ENCODE data around the gene POU3F2.

POU3F2 gene

DNA sequence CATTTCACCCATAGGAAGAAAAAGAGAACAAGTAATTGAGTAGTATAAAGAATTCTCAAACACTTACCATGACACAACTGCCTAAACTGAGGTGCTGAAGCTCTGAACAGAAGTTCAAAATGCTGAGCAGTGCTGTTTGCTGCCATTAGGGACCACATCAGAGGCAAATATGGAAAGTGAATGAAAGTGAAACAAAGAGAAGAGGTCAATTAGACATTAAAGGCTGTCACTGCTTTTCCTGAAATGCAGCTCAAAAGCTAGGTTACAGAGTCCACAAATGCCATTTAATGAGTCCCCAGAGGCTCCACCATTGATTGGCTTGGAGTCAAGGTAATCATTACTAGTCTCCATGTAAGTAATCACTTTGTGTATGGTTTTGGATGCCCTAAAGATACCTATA is 46.1 kb downstream of the POU3F2 start:
- H3F3A ChIP-seq (ENCODE audit: low read depth), result no peaks in the 10 kb centered on the region
- peaks cover 3% of the 10 kb centered on the region for H3K4me1 ChIP-seq (ENCODE audit: insufficient read depth, low read length, poor library complexity, severe bottlenecking)
- no peaks in the 10 kb centered on the region for H3K27me3 ChIP-seq (ENCODE audit: insufficient read depth, low read length, poor library complexity, severe bottlenecking)
- no peak overlapping the region for H2AFZ ChIP-seq (ENCODE audit: low read length)
- no peaks in the 10 kb centered on the region for H4K20me1 ChIP-seq (ENCODE audit: insufficient read depth, low read length, poor library complexity, severe bottlenecking)
- H3K9me2 ChIP-seq (replicated peaks; ENCODE audit: low read depth, low read length), result no peaks in the 10 kb centered on the region
- no peaks in the 10 kb centered on the region for H3K9me3 ChIP-seq (ENCODE audit: insufficient read depth, low read depth, low read length)
- H3K9ac ChIP-seq (ENCODE audit: low read depth, low read length, poor library complexity, severe bottlenecking), result no peak overlapping the region
- no peak overlapping the region for H3K4me3 ChIP-seq (ENCODE audit: low read length, poor library complexity, severe bottlenecking)
- H3K4me2 ChIP-seq (ENCODE audit: low read depth, low read length, poor library complexity, severe bottlenecking), result peak overlapping the region; percentile 11
- TF ChIP-seq EZH2phosphoT487 (IDR thresholded peaks at IDR 0.05; ENCODE audit: borderline replicate concordance), result no peak
- TF ChIP-seq, protein P1, sequence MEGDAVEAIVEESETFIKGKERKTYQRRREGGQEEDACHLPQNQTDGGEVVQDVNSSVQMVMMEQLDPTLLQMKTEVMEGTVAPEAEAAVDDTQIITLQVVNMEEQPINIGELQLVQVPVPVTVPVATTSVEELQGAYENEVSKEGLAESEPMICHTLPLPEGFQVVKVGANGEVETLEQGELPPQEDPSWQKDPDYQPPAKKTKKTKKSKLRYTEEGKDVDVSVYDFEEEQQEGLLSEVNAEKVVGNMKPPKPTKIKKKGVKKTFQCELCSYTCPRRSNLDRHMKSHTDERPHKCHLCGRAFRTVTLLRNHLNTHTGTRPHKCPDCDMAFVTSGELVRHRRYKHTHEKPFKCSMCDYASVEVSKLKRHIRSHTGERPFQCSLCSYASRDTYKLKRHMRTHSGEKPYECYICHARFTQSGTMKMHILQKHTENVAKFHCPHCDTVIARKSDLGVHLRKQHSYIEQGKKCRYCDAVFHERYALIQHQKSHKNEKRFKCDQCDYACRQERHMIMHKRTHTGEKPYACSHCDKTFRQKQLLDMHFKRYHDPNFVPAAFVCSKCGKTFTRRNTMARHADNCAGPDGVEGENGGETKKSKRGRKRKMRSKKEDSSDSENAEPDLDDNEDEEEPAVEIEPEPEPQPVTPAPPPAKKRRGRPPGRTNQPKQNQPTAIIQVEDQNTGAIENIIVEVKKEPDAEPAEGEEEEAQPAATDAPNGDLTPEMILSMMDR (conservative IDR thresholded peaks at IDR 0.05; ENCODE audit: low read length), result no peak
- no peaks in the 10 kb centered on the region for H3K36me3 ChIP-seq (ENCODE audit: insufficient read depth, low read length)
- H3K79me2 ChIP-seq (ENCODE audit: insufficient read depth, low read length), result no peaks in the 10 kb centered on the region

GRCh38 chr6:98885330-98885729 is 51.0 kb downstream of the POU3F2 start:
- H3K27me3 ChIP-seq (ENCODE audit: insufficient read depth, low read length, poor library complexity, severe bottlenecking), result no peaks in the 10 kb centered on the region
- H2AFZ ChIP-seq (ENCODE audit: low read length), result no peak overlapping the region
- H4K20me1 ChIP-seq (ENCODE audit: insufficient read depth, low read length, poor library complexity, severe bottlenecking), result no peaks in the 10 kb centered on the region
- H3K36me3 ChIP-seq (ENCODE audit: insufficient read depth, low read length), result no peaks in the 10 kb centered on the region; the same call in 1 of the 2 replicates
- peaks cover 3% of the 10 kb centered on the region for H3K4me1 ChIP-seq (ENCODE audit: insufficient read depth, low read length, poor library complexity, severe bottlenecking)
- no peaks in the 10 kb centered on the region for H3F3A ChIP-seq (ENCODE audit: low read depth)
- no peak for TF ChIP-seq EZH2phosphoT487 (IDR thresholded peaks at IDR 0.05; ENCODE audit: borderline replicate concordance)
- TF ChIP-seq, protein P1 (conservative IDR thresholded peaks at IDR 0.05; ENCODE audit: low read length), result no peak
- no peak overlapping the region for H3K4me3 ChIP-seq (ENCODE audit: low read length, poor library complexity, severe bottlenecking)
- H3K9me3 ChIP-seq (ENCODE audit: insufficient read depth, low read depth, low read length), result no peaks in the 10 kb centered on the region
- H3K9ac ChIP-seq (ENCODE audit: low read depth, low read length, poor library complexity, severe bottlenecking), result no peak overlapping the region
- no peaks in the 10 kb centered on the region for H3K9me2 ChIP-seq (replicated peaks; ENCODE audit: low read depth, low read length)
- H3K79me2 ChIP-seq (ENCODE audit: insufficient read depth, low read length), result no peaks in the 10 kb centered on the region
- no peak overlapping the region for H3K4me2 ChIP-seq (ENCODE audit: low read depth, low read length, poor library complexity, severe bottlenecking)

- TF ChIP-seq, protein P1 (conservative IDR thresholded peaks at IDR 0.05; ENCODE audit: low read length), result no peak
- no peak for TF ChIP-seq EZH2phosphoT487 (IDR thresholded peaks at IDR 0.05; ENCODE audit: borderline replicate concordance)
- Histone ChIP-seq H2AFZ (ENCODE audit: low read length) (no peak overlapping the region), H3K4me2 (ENCODE audit: low read depth, low read length, poor library complexity, severe bottlenecking) (no peak overlapping the region), H3K9me3 (ENCODE audit: insufficient read depth, low read depth, low read length) (no peaks in the 10 kb centered on the region), H3F3A (ENCODE audit: low read depth) (no peaks in the 10 kb centered on the region), H3K4me1 (ENCODE audit: insufficient read depth, low read length, poor library complexity, severe bottlenecking) (no peaks in the 10 kb centered on the region), H4K20me1 (ENCODE audit: insufficient read depth, low read length, poor library complexity, severe bottlenecking) (no peaks in the 10 kb centered on the region), H3K27me3 (ENCODE audit: insufficient read depth, low read length, poor library complexity, severe bottlenecking) (no peaks in the 10 kb centered on the region), H3K4me3 (ENCODE audit: low read length, poor library complexity, severe bottlenecking) (no peak overlapping the region), H3K9ac (ENCODE audit: low read depth, low read length, poor library complexity, severe bottlenecking) (no peak overlapping the region), H3K79me2 (ENCODE audit: insufficient read depth, low read length) (no peaks in the 10 kb centered on the region), H3K9me2 (replicated peaks; ENCODE audit: low read depth, low read length) (no peaks in the 10 kb centered on the region), H3K36me3 (ENCODE audit: insufficient read depth, low read length) (peaks cover 3% of the 10 kb centered on the region; the same call in 1 of the 2 replicates)
These were observed 53.3 kb downstream of the POU3F2 start for GRCh38 chr6:98887650-98888049.

Measured in Loucy (cell line).